ENCODE results near the gene HUS1. TPM values are rescaled to one million over a fixed set of nuclear protein-coding genes. Genes with fewer than 3 reads are reported as not detected.
"Not testable (repeated sequence)": the region's sequence is repeated elsewhere in the genome, so short reads cannot be mapped to it uniquely, and the experiment has no call there.

Gene HUS1
- total RNA-seq, 2 donors from 2014 or later: 65.5 to 80.6 TPM

GRCh38 chr7:47933215-47933614, 46.2 kb downstream of the HUS1 start:
- Histone ChIP-seq H3K4me3 (no peak overlapping the region), H3K36me3 (no peaks in the 10 kb centered on the region), H3K27me3 (replicated peaks; ENCODE audit: insufficient read depth) (no peaks in the 10 kb centered on the region), H3K4me1 (ENCODE audit: control insufficient read depth in 1 of 2, low read depth in 2 of 2) (peaks cover 6 to 10% of the 10 kb centered on the region in 2 donors), H3K27ac (no peak overlapping the region), H3K9me3 (no peaks in the 10 kb centered on the region)
- TF ChIP-seq CTCF (IDR thresholded peaks at IDR 0.05): no peak
- ATAC-seq (ENCODE audit: insufficient number of reproducible peaks, low FRiP score, low read depth) (no peak), DNase-seq (ENCODE audit: low spot score) (no peak)

- Histone ChIP-seq H3K27ac (no peak overlapping the region), H3K4me3 (no peak overlapping the region), H3K27me3 (replicated peaks; ENCODE audit: insufficient read depth) (no peaks in the 10 kb centered on the region), H3K4me1 (ENCODE audit: control insufficient read depth in 1 of 2, low read depth in 2 of 2) (peaks cover 6 to 10% of the 10 kb centered on the region in 2 donors), H3K9me3 (no peaks in the 10 kb centered on the region), H3K36me3 (no peaks in the 10 kb centered on the region)
- no peak for DNase-seq (ENCODE audit: low spot score)
- no peak for TF ChIP-seq CTCF (IDR thresholded peaks at IDR 0.05)
- ATAC-seq (ENCODE audit: insufficient number of reproducible peaks, low FRiP score, low read depth): no peak
These were observed 46.9 kb downstream of the HUS1 start for GRCh38 chr7:47932466-47933037.

GRCh38 chr7:47932016-47932415, 47.4 kb downstream of the HUS1 start:
- DNase-seq (ENCODE audit: low spot score) (no peak), ATAC-seq (ENCODE audit: insufficient number of reproducible peaks, low FRiP score, low read depth) (no peak)
- no peaks in the 10 kb centered on the region for H3K27me3 ChIP-seq (replicated peaks; ENCODE audit: insufficient read depth)
- H3K27ac ChIP-seq: no peak overlapping the region
- no peaks in the 10 kb centered on the region for H3K9me3 ChIP-seq
- H3K4me1 ChIP-seq (ENCODE audit: control insufficient read depth in 1 of 2, low read depth in 2 of 2): peaks cover 6 to 10% of the 10 kb centered on the region in 2 donors
- no peak for TF ChIP-seq CTCF (IDR thresholded peaks at IDR 0.05)
- no peak overlapping the region for H3K4me3 ChIP-seq
- no peaks in the 10 kb centered on the region for H3K36me3 ChIP-seq

- Histone ChIP-seq H3K4me1 (ENCODE audit: control insufficient read depth in 1 of 2, low read depth in 2 of 2) (peaks cover 6 to 10% of the 10 kb centered on the region in 2 donors), H3K27ac (no peak overlapping the region), H3K4me3 (no peak overlapping the region), H3K36me3 (no peaks in the 10 kb centered on the region), H3K27me3 (replicated peaks; ENCODE audit: insufficient read depth) (no peaks in the 10 kb centered on the region), H3K9me3 (no peaks in the 10 kb centered on the region)
- TF ChIP-seq CTCF (IDR thresholded peaks at IDR 0.05): no peak
- DNase-seq (ENCODE audit: low spot score) (no peak), ATAC-seq (ENCODE audit: insufficient number of reproducible peaks, low FRiP score, low read depth) (no peak)
These were observed 48.1 kb downstream of the HUS1 start for GRCh38 chr7:47931005-47932004.

- no peak overlapping the region for H3K27ac ChIP-seq
- no peak for DNase-seq (ENCODE audit: low spot score)
- H3K4me3 ChIP-seq: no peak overlapping the region
- ATAC-seq (ENCODE audit: insufficient number of reproducible peaks, low FRiP score, low read depth): no peak
- no peaks in the 10 kb centered on the region for H3K9me3 ChIP-seq
- no peaks in the 10 kb centered on the region for H3K27me3 ChIP-seq (replicated peaks; ENCODE audit: insufficient read depth)
- no peaks in the 10 kb centered on the region for H3K4me1 ChIP-seq (ENCODE audit: control insufficient read depth in 1 of 2, low read depth in 2 of 2)
- no peak for TF ChIP-seq CTCF (IDR thresholded peaks at IDR 0.05)
- no peaks in the 10 kb centered on the region for H3K36me3 ChIP-seq
These were observed 55.1 kb downstream of the HUS1 start for GRCh38 chr7:47924266-47924665.

GRCh38 chr7:47923081-47923875, 56.1 kb downstream of the HUS1 start:
- not testable (repeated sequence) for ATAC-seq (ENCODE audit: insufficient number of reproducible peaks, low FRiP score, low read depth); H3K27ac ChIP-seq; H3K4me1 ChIP-seq (ENCODE audit: control insufficient read depth in 1 of 2, low read depth in 2 of 2); H3K9me3 ChIP-seq; DNase-seq (ENCODE audit: low spot score); H3K27me3 ChIP-seq (replicated peaks; ENCODE audit: insufficient read depth); H3K4me3 ChIP-seq; H3K36me3 ChIP-seq

GRCh38 chr7:47916514-47916913, 62.9 kb downstream of the HUS1 start:
- H3K9me3 ChIP-seq; H3K27ac ChIP-seq; H3K4me3 ChIP-seq; H3K36me3 ChIP-seq; DNase-seq (ENCODE audit: low spot score); ATAC-seq (ENCODE audit: insufficient number of reproducible peaks, low FRiP score, low read depth); H3K27me3 ChIP-seq (replicated peaks; ENCODE audit: insufficient read depth); H3K4me1 ChIP-seq (ENCODE audit: control insufficient read depth in 1 of 2, low read depth in 2 of 2): not testable (repeated sequence)

Data from thoracic aorta (tissue), 2 donors.